ENCODE results near the gene ACAD9. TPM values are rescaled to one million over a fixed set of nuclear protein-coding genes. Genes with fewer than 3 reads are reported as not detected.

Gene ACAD9
- polyA plus RNA-seq, 1 of the 3 experiments (the other 2 are of a cell fraction) = 41.9 TPM

DNA sequence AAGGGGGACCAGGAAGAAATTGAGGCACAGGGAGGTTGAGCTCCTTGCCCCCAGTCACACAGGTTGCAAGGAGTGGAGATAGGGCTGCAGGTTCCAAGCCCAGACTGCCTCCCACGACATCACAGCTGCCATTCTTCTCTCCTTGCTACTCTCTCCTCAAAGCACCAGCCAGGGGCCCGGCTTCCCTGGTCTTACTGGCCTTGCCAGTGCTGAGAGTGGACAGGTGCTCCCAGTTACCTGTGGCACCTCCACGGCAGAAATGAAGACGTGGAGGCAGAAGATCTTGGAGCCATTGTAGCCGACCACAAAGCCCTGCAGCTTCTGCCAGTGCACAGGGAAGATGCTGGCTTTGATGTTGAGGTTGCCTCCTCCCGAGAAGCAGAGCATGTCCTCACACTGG is 17.9 kb upstream of the ACAD9 start:
- Histone ChIP-seq H4K20me1 (ENCODE audit: insufficient read depth) (no peaks in the 10 kb centered on the region), H3K4me3 (ENCODE audit: low read depth in 2 of 2, low read length in 1 of 2) (no peak overlapping the region), H3K36me3 (replicated peaks in 1 of 2; ENCODE audit: control insufficient read depth in 1 of 2, insufficient read depth in 2 of 2, low read length in 1 of 2) (no peaks in the 10 kb centered on the region), H3K27me3 (ENCODE audit: insufficient read depth) (no peaks in the 10 kb centered on the region), H3K9me3 (no peaks in the 10 kb centered on the region), H3F3A (replicated peaks; ENCODE audit: insufficient read depth) (no peaks in the 10 kb centered on the region), H2AFZ (ENCODE audit: low read depth) (no peak overlapping the region), H3K9me2 (no peaks in the 10 kb centered on the region), H3K4me1 (ENCODE audit: control insufficient read depth in 1 of 2, insufficient read depth in 2 of 2, low read depth in 1 of 2, low read length in 1 of 2) (peaks cover 0 to 14% of the 10 kb centered on the region in 2 experiments; a peak in 1 of 4 replicates), H3K9ac (no peak overlapping the region), H3K27ac (ENCODE audit: low read depth in 2 of 2, low read length in 1 of 2) (no peak overlapping the region), H3K4me2 (no peak overlapping the region), H3K79me2 (ENCODE audit: insufficient read depth) (no peaks in the 10 kb centered on the region)
- 54% methylated on average over 5 of the region's 6 CpGs for WGBS (ENCODE audit: low lambda C conversion rate)
- TF ChIP-seq NFIC (IDR thresholded peaks at IDR 0.05; ENCODE audit: borderline replicate concordance) (no peak), TEAD4 (IDR thresholded peaks at IDR 0.05; ENCODE audit: borderline replicate concordance, insufficient read depth) (no peak), TCF12 (IDR thresholded peaks at IDR 0.05) (no peak), POLR2AphosphoS5 (IDR thresholded peaks at IDR 0.05; ENCODE audit: low read depth, low read length) (no peak)
- TF ChIP-seq, protein P1, sequence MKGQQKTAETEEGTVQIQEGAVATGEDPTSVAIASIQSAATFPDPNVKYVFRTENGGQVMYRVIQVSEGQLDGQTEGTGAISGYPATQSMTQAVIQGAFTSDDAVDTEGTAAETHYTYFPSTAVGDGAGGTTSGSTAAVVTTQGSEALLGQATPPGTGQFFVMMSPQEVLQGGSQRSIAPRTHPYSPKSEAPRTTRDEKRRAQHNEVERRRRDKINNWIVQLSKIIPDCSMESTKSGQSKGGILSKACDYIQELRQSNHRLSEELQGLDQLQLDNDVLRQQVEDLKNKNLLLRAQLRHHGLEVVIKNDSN (IDR thresholded peaks at IDR 0.05; ENCODE audit: borderline replicate concordance, low read depth) = no peak
- TF ChIP-seq, protein P2, sequence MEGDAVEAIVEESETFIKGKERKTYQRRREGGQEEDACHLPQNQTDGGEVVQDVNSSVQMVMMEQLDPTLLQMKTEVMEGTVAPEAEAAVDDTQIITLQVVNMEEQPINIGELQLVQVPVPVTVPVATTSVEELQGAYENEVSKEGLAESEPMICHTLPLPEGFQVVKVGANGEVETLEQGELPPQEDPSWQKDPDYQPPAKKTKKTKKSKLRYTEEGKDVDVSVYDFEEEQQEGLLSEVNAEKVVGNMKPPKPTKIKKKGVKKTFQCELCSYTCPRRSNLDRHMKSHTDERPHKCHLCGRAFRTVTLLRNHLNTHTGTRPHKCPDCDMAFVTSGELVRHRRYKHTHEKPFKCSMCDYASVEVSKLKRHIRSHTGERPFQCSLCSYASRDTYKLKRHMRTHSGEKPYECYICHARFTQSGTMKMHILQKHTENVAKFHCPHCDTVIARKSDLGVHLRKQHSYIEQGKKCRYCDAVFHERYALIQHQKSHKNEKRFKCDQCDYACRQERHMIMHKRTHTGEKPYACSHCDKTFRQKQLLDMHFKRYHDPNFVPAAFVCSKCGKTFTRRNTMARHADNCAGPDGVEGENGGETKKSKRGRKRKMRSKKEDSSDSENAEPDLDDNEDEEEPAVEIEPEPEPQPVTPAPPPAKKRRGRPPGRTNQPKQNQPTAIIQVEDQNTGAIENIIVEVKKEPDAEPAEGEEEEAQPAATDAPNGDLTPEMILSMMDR (IDR thresholded peaks at IDR 0.05) = no peak
- TF ChIP-seq, protein P3, sequence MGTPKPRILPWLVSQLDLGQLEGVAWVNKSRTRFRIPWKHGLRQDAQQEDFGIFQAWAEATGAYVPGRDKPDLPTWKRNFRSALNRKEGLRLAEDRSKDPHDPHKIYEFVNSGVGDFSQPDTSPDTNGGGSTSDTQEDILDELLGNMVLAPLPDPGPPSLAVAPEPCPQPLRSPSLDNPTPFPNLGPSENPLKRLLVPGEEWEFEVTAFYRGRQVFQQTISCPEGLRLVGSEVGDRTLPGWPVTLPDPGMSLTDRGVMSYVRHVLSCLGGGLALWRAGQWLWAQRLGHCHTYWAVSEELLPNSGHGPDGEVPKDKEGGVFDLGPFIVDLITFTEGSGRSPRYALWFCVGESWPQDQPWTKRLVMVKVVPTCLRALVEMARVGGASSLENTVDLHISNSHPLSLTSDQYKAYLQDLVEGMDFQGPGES (IDR thresholded peaks at IDR 0.05; ENCODE audit: low read depth, low read length) = no peak
- ChIA-PET CTCF (interaction anchor here (1.5 kb wide), 1 partner anchor 16 kb away, joined by 4 read pairs; no protein-coding TSS in a partner anchor), POLR2A (no interaction called here)
- DNase-seq = no peak

DNA sequence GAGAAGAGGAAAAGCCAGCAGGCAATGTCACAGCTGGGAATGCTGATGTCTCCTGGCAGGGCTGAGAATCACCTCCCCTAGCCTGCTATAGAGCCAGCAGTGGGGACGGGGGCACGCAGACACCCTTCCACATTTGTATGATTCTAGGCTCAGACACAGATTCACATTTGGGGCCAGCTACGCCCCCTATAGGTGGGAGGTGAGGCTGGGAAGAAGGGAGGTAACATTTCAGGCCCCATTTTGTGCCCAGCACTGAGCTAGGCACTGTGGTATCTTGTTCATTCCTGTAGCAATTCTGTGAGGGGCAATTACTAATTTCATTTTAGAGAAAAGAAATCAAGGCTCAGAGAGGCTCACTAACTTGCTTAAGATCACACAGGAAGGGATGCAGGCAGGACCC is 15.9 kb upstream of the ACAD9 start:
- Histone ChIP-seq H3K36me3 (replicated peaks in 1 of 2; ENCODE audit: control insufficient read depth in 1 of 2, insufficient read depth in 2 of 2, low read length in 1 of 2) (no peaks in the 10 kb centered on the region), H3K9me3 (no peaks in the 10 kb centered on the region), H4K20me1 (ENCODE audit: insufficient read depth) (no peaks in the 10 kb centered on the region), H3K79me2 (ENCODE audit: insufficient read depth) (no peaks in the 10 kb centered on the region), H3K27ac (ENCODE audit: low read depth in 2 of 2, low read length in 1 of 2) (no peak overlapping the region), H3K4me1 (ENCODE audit: control insufficient read depth in 1 of 2, insufficient read depth in 2 of 2, low read depth in 1 of 2, low read length in 1 of 2) (peaks cover 0 to 16% of the 10 kb centered on the region in 2 experiments; a peak in 1 of 4 replicates), H3K4me2 (no peak overlapping the region), H3K4me3 (ENCODE audit: low read depth in 2 of 2, low read length in 1 of 2) (no peak overlapping the region), H3F3A (replicated peaks; ENCODE audit: insufficient read depth) (no peaks in the 10 kb centered on the region), H3K9ac (no peak overlapping the region), H3K9me2 (no peaks in the 10 kb centered on the region), H2AFZ (ENCODE audit: low read depth) (no peak overlapping the region), H3K27me3 (ENCODE audit: insufficient read depth) (no peaks in the 10 kb centered on the region)
- CTCF ChIA-PET = interaction anchor here (1.1 to 2.7 kb wide), 6 partner anchors 9 to 255 kb away, joined by 3 to 13 read pairs (median 5); no protein-coding TSS in a partner anchor
- WGBS (ENCODE audit: low lambda C conversion rate) = 97% methylated on average over 3 of the region's 3 CpGs
- DNase-seq = no peak
- POLR2A ChIA-PET = no interaction called here
- TF ChIP-seq, protein P4, sequence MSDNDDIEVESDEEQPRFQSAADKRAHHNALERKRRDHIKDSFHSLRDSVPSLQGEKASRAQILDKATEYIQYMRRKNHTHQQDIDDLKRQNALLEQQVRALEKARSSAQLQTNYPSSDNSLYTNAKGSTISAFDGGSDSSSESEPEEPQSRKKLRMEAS (IDR thresholded peaks at IDR 0.05; ENCODE audit: low read depth) = no peak
- TF ChIP-seq, protein P2 (IDR thresholded peaks at IDR 0.05) = peak; percentile 39
- TF ChIP-seq, protein P5, sequence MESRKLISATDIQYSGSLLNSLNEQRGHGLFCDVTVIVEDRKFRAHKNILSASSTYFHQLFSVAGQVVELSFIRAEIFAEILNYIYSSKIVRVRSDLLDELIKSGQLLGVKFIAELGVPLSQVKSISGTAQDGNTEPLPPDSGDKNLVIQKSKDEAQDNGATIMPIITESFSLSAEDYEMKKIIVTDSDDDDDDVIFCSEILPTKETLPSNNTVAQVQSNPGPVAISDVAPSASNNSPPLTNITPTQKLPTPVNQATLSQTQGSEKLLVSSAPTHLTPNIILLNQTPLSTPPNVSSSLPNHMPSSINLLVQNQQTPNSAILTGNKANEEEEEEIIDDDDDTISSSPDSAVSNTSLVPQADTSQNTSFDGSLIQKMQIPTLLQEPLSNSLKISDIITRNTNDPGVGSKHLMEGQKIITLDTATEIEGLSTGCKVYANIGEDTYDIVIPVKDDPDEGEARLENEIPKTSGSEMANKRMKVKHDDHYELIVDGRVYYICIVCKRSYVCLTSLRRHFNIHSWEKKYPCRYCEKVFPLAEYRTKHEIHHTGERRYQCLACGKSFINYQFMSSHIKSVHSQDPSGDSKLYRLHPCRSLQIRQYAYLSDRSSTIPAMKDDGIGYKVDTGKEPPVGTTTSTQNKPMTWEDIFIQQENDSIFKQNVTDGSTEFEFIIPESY (IDR thresholded peaks at IDR 0.05; ENCODE audit: borderline replicate concordance, low read depth) = no peak
- TF ChIP-seq CHD2 (IDR thresholded peaks at IDR 0.05; ENCODE audit: low read length, partially characterized antibody) = no peak

Measured in SK-N-SH (cell line).